ENCODE measurements around the gene SFTPB. TPM values are rescaled to one million over a fixed set of nuclear protein-coding genes. Genes with fewer than 3 reads are reported as not detected.

The SFTPB gene
- total and polyA plus RNA-seq, 2 experiments from 2014 or later: 3.3 to 27.6 TPM

DNA sequence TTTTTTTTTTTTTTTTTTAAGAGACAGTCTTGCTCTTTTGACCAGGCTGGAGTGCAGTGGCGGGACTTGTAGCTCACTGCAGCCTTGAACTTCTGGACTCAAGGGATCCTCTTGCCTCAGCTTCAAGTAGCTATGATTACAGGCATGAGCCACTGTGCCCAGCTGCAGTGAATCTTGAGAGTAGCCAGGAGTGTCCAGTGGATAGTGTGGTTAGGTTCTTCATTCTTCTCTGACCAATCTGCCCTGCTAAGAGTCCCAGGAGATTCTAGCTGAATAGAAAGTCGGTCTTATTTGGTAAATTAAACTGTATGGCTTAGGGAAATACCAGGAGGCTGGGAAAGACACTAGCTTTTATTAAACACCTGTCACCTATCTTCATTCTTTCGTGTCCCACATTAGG lies 36.7 kb downstream of the SFTPB start:
- no peak overlapping the region for H2AFZ ChIP-seq
- no peaks in the 10 kb centered on the region for H3K4me1 ChIP-seq (ENCODE audit: insufficient read depth)
- H3K4me2 ChIP-seq: no peak overlapping the region
- no peaks in the 10 kb centered on the region for H3K9me3 ChIP-seq (ENCODE audit: low read depth)
- H3K36me3 ChIP-seq (replicated peaks; ENCODE audit: insufficient read depth, low read depth): no peaks in the 10 kb centered on the region
- no peak for DNase-seq (ENCODE audit: low spot score)
- H3K79me2 ChIP-seq: peaks cover 6% of the 10 kb centered on the region
- no peaks in the 10 kb centered on the region for H4K20me1 ChIP-seq (ENCODE audit: insufficient read depth, poor library complexity, severe bottlenecking)
- 100% methylated on average over 3 of the region's 3 CpGs for whole genome bisulfite sequencing (ENCODE audit: low lambda C conversion rate, missing lambda C conversion rate)
- no peaks in the 10 kb centered on the region for H3K27me3 ChIP-seq
- TF ChIP-seq EZH2 (IDR thresholded peaks at IDR 0.05; ENCODE audit: borderline replicate concordance) (no peak), EZH2phosphoT487 (IDR thresholded peaks at IDR 0.05; ENCODE audit: low read depth, severe bottlenecking, unreplicated experiment) (no peak)
- TF ChIP-seq, protein P1, sequence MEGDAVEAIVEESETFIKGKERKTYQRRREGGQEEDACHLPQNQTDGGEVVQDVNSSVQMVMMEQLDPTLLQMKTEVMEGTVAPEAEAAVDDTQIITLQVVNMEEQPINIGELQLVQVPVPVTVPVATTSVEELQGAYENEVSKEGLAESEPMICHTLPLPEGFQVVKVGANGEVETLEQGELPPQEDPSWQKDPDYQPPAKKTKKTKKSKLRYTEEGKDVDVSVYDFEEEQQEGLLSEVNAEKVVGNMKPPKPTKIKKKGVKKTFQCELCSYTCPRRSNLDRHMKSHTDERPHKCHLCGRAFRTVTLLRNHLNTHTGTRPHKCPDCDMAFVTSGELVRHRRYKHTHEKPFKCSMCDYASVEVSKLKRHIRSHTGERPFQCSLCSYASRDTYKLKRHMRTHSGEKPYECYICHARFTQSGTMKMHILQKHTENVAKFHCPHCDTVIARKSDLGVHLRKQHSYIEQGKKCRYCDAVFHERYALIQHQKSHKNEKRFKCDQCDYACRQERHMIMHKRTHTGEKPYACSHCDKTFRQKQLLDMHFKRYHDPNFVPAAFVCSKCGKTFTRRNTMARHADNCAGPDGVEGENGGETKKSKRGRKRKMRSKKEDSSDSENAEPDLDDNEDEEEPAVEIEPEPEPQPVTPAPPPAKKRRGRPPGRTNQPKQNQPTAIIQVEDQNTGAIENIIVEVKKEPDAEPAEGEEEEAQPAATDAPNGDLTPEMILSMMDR (IDR thresholded peaks at IDR 0.05; ENCODE audit: poor library complexity): no peak
- no peak overlapping the region for H3K4me3 ChIP-seq
- no peaks in the 10 kb centered on the region for H3K9me2 ChIP-seq (replicated peaks; ENCODE audit: insufficient read depth)
- H3K27ac ChIP-seq: no peak overlapping the region

DNA sequence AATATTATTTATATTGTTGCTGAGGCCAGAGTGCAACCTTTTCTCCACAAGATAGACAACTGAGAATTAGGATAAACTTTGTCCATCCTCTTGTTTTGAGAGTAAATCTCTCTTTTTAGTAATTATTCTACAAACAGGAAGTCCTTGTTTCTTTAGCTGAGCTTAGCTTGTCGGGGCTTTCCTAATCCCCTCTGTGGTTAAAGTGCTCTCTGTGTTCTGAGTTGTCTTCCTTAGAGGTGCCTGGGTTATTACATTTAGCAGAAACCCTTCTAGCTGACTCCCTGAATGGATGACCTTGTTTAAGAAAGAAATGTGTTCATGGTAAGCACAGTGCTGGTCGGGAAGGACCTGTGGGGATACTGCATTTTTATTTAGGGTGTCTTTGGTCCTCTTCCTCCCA lies 39.3 kb downstream of the SFTPB start:
- Histone ChIP-seq H3K9me3 (ENCODE audit: low read depth) (no peaks in the 10 kb centered on the region), H3K9me2 (replicated peaks; ENCODE audit: insufficient read depth) (no peaks in the 10 kb centered on the region), H3K79me2 (peaks cover 6% of the 10 kb centered on the region), H3K4me3 (no peak overlapping the region), H4K20me1 (ENCODE audit: insufficient read depth, poor library complexity, severe bottlenecking) (no peaks in the 10 kb centered on the region), H3K27ac (no peak overlapping the region), H3K4me2 (no peak overlapping the region), H3K36me3 (replicated peaks; ENCODE audit: insufficient read depth, low read depth) (no peaks in the 10 kb centered on the region), H3K4me1 (ENCODE audit: insufficient read depth) (no peaks in the 10 kb centered on the region), H3K27me3 (no peaks in the 10 kb centered on the region), H2AFZ (no peak overlapping the region)
- 63% methylated on average over 2 of the region's 2 CpGs for WGBS (ENCODE audit: low lambda C conversion rate, missing lambda C conversion rate)
- no peak for DNase-seq (ENCODE audit: low spot score)
- TF ChIP-seq EZH2 (IDR thresholded peaks at IDR 0.05; ENCODE audit: borderline replicate concordance): no peak
- TF ChIP-seq EZH2phosphoT487 (IDR thresholded peaks at IDR 0.05; ENCODE audit: low read depth, severe bottlenecking, unreplicated experiment): no peak
- TF ChIP-seq, protein P1 (IDR thresholded peaks at IDR 0.05; ENCODE audit: poor library complexity): no peak

DNA sequence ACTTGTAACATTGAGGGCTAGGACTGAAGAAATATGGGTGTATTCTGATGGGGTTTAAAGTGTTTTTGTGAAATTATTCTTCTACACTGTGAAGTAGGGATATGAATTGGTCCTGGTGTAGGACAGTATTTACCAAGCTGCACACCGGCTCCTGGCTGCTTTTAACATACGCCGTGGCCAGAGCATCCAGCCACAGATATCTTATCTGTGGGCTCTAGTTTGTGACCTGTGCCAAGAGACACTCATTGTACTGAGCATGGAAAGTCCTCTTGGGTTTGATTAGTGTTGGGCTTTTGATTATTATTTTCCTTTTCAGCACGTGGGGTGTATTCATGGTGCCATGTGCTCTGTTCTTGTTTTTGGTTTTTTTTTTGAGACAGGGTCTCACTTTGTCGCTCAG lies 44.0 kb downstream of the SFTPB start:
- no peaks in the 10 kb centered on the region for H3K36me3 ChIP-seq (replicated peaks; ENCODE audit: insufficient read depth, low read depth)
- H3K27me3 ChIP-seq: no peaks in the 10 kb centered on the region
- H3K79me2 ChIP-seq: peaks cover 21% of the 10 kb centered on the region
- H3K27ac ChIP-seq: no peak overlapping the region
- H3K9me2 ChIP-seq (replicated peaks; ENCODE audit: insufficient read depth): no peaks in the 10 kb centered on the region
- H3K4me1 ChIP-seq (ENCODE audit: insufficient read depth): no peaks in the 10 kb centered on the region
- TF ChIP-seq EZH2phosphoT487 (IDR thresholded peaks at IDR 0.05; ENCODE audit: low read depth, severe bottlenecking, unreplicated experiment) (no peak), EZH2 (IDR thresholded peaks at IDR 0.05; ENCODE audit: borderline replicate concordance) (no peak)
- TF ChIP-seq, protein P1 (IDR thresholded peaks at IDR 0.05; ENCODE audit: poor library complexity): no peak
- no peaks in the 10 kb centered on the region for H3K9me3 ChIP-seq (ENCODE audit: low read depth)
- H4K20me1 ChIP-seq (ENCODE audit: insufficient read depth, poor library complexity, severe bottlenecking): no peaks in the 10 kb centered on the region
- 93% methylated on average over 5 of the region's 5 CpGs for WGBS (ENCODE audit: low lambda C conversion rate, missing lambda C conversion rate)
- H3K4me2 ChIP-seq: no peak overlapping the region
- no peak for DNase-seq (ENCODE audit: low spot score)
- H2AFZ ChIP-seq: no peak overlapping the region
- no peak overlapping the region for H3K4me3 ChIP-seq

DNA sequence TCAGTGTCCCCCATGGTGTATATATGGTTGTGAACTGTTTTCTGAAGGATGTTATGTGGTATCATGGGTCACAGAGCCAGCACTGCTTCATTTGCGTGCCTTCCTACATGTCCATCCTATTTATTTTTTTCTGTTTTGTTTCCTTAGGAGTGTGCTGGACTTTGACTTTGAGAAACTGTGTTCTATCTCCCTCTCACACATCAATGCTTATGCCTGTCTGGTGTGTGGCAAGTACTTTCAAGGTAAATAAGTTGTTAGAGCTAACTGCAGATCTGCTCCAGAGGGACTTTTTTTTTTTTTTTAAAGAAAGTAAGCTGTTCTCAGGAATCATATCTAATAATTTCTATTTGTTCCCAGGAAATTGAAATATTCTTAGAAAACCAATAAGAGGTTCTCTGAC lies 46.7 kb downstream of the SFTPB start:
- Histone ChIP-seq H2AFZ (no peak overlapping the region), H3K9me3 (ENCODE audit: low read depth) (no peaks in the 10 kb centered on the region), H3K27ac (peak overlapping the region; percentile 24), H3K79me2 (peaks cover 47% of the 10 kb centered on the region), H3K9me2 (replicated peaks; ENCODE audit: insufficient read depth) (no peaks in the 10 kb centered on the region), H3K4me3 (no peak overlapping the region), H3K4me2 (no peak overlapping the region), H3K27me3 (no peaks in the 10 kb centered on the region), H3K4me1 (ENCODE audit: insufficient read depth) (peaks cover 12% of the 10 kb centered on the region), H3K36me3 (replicated peaks; ENCODE audit: insufficient read depth, low read depth) (no peaks in the 10 kb centered on the region), H4K20me1 (ENCODE audit: insufficient read depth, poor library complexity, severe bottlenecking) (peaks cover 6% of the 10 kb centered on the region)
- no peak for TF ChIP-seq EZH2 (IDR thresholded peaks at IDR 0.05; ENCODE audit: borderline replicate concordance)
- TF ChIP-seq, protein P1 (IDR thresholded peaks at IDR 0.05; ENCODE audit: poor library complexity): no peak
- TF ChIP-seq EZH2phosphoT487 (IDR thresholded peaks at IDR 0.05; ENCODE audit: low read depth, severe bottlenecking, unreplicated experiment): no peak
- whole genome bisulfite sequencing (ENCODE audit: low lambda C conversion rate, missing lambda C conversion rate): 89% methylated on average over 1 of the region's 1 CpG
- no peak for DNase-seq (ENCODE audit: low spot score)
